ENCODE measurements around the gene LRRC3B.

LRRC3B gene

GRCh38 chr3:26731843-26732242, 109.3 kb downstream of the LRRC3B start:
- Histone ChIP-seq H3K36me3 (ENCODE audit: control insufficient read depth, insufficient read depth, low read length) (no peaks in the 10 kb centered on the region), H3K4me3 (ENCODE audit: low read depth, low read length) (no peak overlapping the region), H2AFZ (no peak overlapping the region), H3K4me1 (no peaks in the 10 kb centered on the region), H3K27ac (no peak overlapping the region), H3K79me2 (no peaks in the 10 kb centered on the region), H3K9ac (no peak overlapping the region), H3K4me2 (ENCODE audit: low read length) (no peak overlapping the region), H3K9me3 (ENCODE audit: control insufficient read depth, low read length) (no peaks in the 10 kb centered on the region), H3K27me3 (ENCODE audit: control insufficient read depth, insufficient read depth, low read length) (no peaks in the 10 kb centered on the region)
- no peak for TF ChIP-seq CTCF (IDR thresholded peaks at IDR 0.05)

DNA sequence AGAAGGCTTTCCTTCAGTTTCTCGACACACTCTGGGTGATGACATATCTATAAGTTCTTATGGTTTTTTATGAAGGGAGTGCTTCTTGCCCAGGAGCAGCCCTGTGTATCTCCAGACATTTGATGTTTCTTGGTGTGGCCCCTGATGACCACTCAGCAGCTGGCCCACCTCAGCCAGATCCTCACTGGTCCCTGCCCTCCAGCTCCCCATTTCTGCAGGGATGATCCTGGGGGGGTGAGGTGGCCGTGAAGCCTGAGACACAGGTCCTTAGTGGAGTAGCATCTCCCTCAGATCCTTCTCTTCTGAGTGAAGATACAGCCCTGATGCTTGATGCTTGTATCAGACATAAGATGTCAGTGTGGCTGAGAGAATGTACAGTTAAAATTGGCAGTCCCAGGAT, 127.7 kb downstream of the LRRC3B start:
- no peak overlapping the region for H3K4me2 ChIP-seq (ENCODE audit: low read length)
- H3K79me2 ChIP-seq: no peaks in the 10 kb centered on the region
- H3K9me3 ChIP-seq (ENCODE audit: control insufficient read depth, low read length): no peaks in the 10 kb centered on the region
- H3K4me3 ChIP-seq (ENCODE audit: low read depth, low read length): no peak overlapping the region
- no peak overlapping the region for H3K9ac ChIP-seq
- no peak for TF ChIP-seq CTCF (IDR thresholded peaks at IDR 0.05)
- no peaks in the 10 kb centered on the region for H3K36me3 ChIP-seq (ENCODE audit: control insufficient read depth, insufficient read depth, low read length)
- H3K27ac ChIP-seq: no peak overlapping the region
- no peaks in the 10 kb centered on the region for H3K27me3 ChIP-seq (ENCODE audit: control insufficient read depth, insufficient read depth, low read length)
- H3K4me1 ChIP-seq: no peaks in the 10 kb centered on the region
- H2AFZ ChIP-seq: no peak overlapping the region

DNA sequence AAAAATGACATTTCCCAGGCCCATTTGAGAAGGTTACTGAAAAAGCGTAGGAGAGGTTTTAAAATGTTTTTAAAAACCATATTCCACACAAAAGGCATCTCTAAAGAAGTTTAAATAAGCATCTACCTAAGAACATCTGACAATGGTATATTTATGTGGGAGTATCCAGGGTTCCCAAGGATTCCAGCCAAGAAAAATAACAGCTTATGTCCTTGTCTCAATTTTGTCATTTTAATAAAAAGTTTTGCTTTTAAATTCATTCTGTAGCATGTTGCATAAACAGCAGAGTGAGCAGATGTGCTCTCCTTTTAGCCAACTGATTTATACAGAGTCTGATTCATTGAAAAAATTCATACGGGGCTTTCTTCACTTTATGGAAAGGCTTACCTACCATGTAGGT, 129.9 kb downstream of the LRRC3B start:
- no peak for TF ChIP-seq CTCF (IDR thresholded peaks at IDR 0.05)
- Histone ChIP-seq H2AFZ (no peak overlapping the region), H3K27me3 (ENCODE audit: control insufficient read depth, insufficient read depth, low read length) (no peaks in the 10 kb centered on the region), H3K27ac (no peak overlapping the region), H3K4me3 (ENCODE audit: low read depth, low read length) (no peak overlapping the region), H3K9me3 (ENCODE audit: control insufficient read depth, low read length) (no peaks in the 10 kb centered on the region), H3K36me3 (ENCODE audit: control insufficient read depth, insufficient read depth, low read length) (no peaks in the 10 kb centered on the region), H3K79me2 (no peaks in the 10 kb centered on the region), H3K4me1 (no peaks in the 10 kb centered on the region), H3K9ac (no peak overlapping the region), H3K4me2 (ENCODE audit: low read length) (no peak overlapping the region)

- Histone ChIP-seq H3K79me2 (no peaks in the 10 kb centered on the region), H2AFZ (no peak overlapping the region), H3K4me3 (ENCODE audit: low read depth, low read length) (no peak overlapping the region), H3K36me3 (ENCODE audit: control insufficient read depth, insufficient read depth, low read length) (no peaks in the 10 kb centered on the region), H3K27ac (no peak overlapping the region), H3K9ac (no peak overlapping the region), H3K27me3 (ENCODE audit: control insufficient read depth, insufficient read depth, low read length) (no peaks in the 10 kb centered on the region), H3K9me3 (ENCODE audit: control insufficient read depth, low read length) (no peaks in the 10 kb centered on the region), H3K4me1 (no peaks in the 10 kb centered on the region), H3K4me2 (ENCODE audit: low read length) (no peak overlapping the region)
- no peak for TF ChIP-seq CTCF (IDR thresholded peaks at IDR 0.05)
These were observed 130.5 kb downstream of the LRRC3B start for GRCh38 chr3:26753095-26753494.

- Histone ChIP-seq H3K36me3 (ENCODE audit: control insufficient read depth, insufficient read depth, low read length) (no peaks in the 10 kb centered on the region), H3K4me3 (ENCODE audit: low read depth, low read length) (no peak overlapping the region), H3K9ac (no peak overlapping the region), H3K4me1 (no peaks in the 10 kb centered on the region), H3K27ac (no peak overlapping the region), H3K9me3 (ENCODE audit: control insufficient read depth, low read length) (no peaks in the 10 kb centered on the region), H3K4me2 (ENCODE audit: low read length) (no peak overlapping the region), H2AFZ (no peak overlapping the region), H3K79me2 (no peaks in the 10 kb centered on the region), H3K27me3 (ENCODE audit: control insufficient read depth, insufficient read depth, low read length) (no peaks in the 10 kb centered on the region)
- no peak for TF ChIP-seq CTCF (IDR thresholded peaks at IDR 0.05)
These were observed 135.4 kb downstream of the LRRC3B start for GRCh38 chr3:26757978-26758377.

Measured in parathyroid adenoma (tissue), 2 donors.